Stimulated activated CD4-positive, alpha-beta T cell treated with anti-CD3 and anti-CD28 coated beads, Interleukin-1b, Interleukin-23, amount 100 ng/mL, for 48 hours (primary cell): ENCODE measurements around the gene MPPE1.
"Not testable (repeated sequence)": the region's sequence is repeated elsewhere in the genome, so short reads cannot be mapped to it uniquely, and the experiment has no call there.

ENCODE experiments used
- DNase-seq: peaks from one replicate; pipeline ENCODE4 v3.0.0-alpha.2; 2020

Gene MPPE1, protein sequence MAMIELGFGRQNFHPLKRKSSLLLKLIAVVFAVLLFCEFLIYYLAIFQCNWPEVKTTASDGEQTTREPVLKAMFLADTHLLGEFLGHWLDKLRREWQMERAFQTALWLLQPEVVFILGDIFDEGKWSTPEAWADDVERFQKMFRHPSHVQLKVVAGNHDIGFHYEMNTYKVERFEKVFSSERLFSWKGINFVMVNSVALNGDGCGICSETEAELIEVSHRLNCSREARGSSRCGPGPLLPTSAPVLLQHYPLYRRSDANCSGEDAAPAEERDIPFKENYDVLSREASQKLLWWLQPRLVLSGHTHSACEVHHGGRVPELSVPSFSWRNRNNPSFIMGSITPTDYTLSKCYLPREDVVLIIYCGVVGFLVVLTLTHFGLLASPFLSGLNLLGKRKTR

DNA sequence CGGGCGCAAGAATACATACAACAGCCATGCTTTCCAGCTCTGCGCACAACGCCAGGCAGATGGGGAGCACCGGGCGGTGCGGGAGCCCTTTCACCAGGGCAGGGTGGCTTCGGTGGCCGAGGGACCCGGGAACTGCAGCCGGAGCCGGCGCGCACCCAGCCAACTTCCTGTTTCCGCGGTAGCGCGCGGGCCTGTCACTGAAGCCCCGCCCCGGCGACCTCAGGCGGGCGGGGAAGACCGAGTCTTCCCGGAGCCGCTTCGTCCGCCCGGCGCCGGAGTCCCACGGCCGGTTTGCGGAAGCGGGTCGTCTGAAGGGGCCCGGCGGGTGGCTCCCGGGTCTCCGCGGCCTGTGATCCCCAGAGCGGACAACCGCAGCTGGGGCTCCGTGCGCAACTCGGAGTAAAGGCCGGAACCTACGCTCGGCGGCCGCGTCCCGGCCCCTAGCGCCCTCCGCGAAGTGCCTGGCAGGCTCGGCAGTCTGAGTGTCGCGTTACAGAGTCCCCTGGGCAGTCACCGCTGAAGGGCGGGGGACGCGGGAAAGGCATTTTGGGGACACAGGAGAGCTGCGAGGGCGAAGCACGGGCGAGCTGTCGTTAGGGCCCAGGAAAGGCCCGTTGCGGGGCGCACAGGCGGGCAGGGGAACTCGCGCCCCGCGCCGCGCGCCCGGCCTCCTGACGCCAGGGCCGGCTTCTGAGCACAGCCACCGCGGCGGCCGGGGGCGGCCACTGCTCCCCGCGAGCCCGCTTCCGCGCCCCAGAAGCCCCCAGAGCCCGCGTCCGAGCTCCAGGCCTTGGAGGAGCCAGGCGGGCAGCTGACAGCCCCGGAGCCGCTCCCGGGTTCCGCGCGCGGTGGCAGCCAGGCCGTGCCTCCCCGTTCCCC lies at the start of gene MPPE1:
MPPE1 (minus strand) TSS at position 136 of the 879 bp plus-strand sequence. CDS start 11,053 bp downstream, outside the sequence.
- DNase-seq, result peak; percentile 85

DNA sequence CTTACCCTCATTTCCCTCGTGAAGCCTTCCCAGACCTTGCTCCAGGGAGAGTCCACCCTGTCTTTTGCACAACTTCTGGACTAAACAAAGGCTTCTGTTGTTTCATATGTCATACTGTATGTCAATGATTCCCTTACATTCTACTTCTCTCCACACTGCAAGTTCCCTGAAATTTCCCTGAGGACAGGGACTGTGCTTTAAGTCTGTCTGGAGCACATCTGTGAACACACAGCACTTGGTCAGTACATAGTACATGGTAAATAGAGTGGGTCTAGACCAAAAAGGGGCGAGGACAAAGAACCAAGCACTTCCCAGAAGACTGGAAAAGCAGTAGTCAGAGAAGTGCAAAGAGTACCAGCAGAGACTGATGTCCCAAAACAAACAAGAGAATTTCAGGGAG lies 49.5 kb upstream of the MPPE1 start:
- DNase-seq, result no peak

DNA sequence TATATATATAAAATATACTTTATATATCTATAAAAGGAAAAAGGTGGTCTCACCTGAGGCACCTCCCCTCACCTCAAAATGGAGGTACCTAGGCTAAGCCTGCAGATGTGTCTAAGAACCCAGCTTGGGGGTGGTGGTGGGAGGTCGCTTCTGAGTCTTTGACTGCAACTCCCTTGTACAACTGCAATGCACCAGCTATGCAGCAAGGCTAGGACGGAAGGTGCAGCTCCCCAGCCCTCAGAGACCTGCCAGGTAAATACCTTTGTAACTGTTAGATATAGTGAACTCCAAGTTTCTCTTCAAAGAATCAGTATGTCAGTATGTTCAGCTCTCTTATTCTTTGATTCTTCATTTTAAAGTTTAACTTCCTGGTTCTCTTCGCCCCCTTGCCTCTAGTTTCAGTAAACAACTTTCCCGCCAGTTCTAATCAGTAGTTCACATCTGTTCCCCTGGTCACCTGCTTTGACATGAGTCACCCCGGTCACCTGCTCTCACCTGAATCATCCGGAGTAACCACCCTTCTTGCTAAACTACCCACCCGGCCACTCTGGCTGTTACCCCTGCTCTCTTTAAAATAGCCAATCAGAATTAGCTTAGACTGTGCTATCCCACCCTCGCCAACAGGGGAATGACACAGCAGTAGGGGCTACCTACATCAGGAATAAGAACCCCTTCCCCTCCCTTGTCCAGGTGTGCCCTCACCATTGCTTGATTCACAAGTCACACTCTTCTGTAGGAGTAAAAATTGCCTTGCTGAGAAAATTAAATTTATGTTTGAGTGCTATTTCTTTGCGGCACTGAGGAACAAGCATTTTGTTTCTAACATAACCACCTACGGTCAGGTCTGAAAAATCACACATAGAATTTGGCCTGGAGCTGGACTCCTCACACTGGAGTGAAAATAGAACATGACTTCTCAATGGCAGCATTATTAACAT lies 48.5 kb upstream of the MPPE1 start:
- DNase-seq, result no peak

DNA sequence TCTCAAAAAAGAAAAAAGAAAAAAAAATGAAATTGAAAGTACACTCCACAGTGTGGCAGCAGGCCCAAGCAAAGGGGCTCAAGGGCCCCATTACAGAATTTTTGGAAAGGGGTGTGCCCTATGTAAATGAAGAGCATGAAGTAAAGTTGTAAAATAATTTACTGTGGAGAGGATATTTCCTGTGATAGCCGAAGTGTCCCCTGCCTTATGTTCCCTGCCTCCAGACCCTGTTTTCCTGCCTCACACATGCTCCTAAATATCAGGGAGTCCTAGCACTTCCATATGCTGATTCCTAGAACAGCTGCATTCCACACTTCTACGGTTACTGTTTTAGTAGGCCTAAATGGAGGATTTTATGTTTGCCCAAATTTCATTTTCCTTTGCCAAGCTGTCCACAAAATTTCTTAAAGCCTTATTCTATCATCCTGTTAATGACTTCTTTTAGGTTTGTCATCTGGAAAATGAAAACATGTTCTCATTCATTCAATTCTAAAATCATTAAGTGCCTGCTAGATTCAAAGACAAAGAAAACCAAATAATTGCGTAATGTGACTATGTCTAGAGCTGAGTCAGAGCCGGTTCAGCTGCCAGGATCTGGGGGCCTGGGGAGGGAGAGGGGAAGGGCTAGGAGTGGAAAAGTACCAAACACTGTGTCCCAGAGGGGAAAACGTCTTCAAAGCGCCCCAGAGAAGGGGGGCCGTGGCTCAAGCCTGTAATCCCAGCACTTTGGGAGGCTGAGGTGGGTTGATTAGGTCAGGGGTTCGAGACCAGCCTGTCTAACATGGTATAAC lies 47.3 kb upstream of the MPPE1 start:
- DNase-seq, result no peak

DNA sequence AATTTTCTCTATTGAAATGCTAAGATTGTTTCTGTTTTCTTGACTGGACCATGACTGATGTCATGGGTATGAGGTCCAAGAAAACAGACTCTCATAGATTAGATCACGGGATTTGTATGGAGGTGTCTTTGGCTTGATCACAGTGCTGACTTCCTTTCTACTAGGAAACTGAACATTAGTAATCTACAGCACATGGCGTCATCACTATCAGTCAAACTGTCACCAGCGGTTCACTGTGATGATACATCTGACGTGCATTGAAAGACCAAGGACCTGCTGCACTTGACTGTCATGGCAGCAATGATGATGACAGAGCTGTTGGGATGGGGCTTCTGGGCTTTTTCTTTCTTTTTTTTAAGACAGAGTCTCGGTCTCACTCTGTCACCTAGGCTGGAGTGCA lies 45.0 kb upstream of the MPPE1 start:
- peak; percentile 10 for DNase-seq

DNA sequence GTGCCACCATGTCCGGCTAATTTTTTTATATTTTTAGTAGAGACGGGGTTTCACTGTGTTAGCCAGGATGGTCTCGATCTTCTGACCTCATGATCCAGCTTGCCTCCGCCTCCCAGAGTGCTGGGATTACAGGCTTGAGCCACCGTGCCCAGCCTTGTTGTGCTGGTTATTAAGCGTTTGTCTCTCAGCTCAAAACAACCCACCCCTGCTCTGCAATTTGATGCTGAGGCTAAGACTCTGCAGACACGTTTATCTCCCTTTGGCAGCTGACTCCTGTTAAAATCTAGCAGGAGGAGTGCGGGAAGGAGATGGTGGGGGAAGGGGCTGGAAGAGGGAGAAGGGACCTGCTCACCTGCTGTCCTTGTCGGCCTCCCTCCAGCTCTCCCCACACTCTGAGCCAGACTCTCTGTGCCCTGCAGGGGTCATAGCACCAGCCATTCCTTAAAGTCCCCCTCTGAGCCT lies 43.3 kb upstream of the MPPE1 start:
- DNase-seq, result no peak

DNA sequence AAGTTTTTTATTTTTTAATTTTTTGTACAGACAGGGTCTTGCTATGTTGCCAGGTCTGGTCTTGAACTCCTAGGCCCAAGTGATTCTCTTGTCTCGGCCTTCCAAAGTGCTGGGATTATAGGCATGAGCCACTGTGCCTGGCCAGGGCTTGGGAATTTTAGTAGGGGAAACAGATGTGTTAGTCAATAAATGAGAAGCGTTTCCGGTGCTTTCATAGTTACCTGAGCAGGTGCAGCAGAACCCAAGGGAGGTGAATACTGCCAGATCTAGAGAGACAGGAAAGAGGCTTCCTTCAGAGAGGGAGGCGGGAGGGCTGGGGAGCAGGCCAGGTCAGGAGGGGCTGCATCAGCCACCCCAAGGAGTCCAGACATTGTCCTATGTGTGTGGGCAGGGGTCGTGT lies 42.7 kb upstream of the MPPE1 start:
- no peak for DNase-seq

DNA sequence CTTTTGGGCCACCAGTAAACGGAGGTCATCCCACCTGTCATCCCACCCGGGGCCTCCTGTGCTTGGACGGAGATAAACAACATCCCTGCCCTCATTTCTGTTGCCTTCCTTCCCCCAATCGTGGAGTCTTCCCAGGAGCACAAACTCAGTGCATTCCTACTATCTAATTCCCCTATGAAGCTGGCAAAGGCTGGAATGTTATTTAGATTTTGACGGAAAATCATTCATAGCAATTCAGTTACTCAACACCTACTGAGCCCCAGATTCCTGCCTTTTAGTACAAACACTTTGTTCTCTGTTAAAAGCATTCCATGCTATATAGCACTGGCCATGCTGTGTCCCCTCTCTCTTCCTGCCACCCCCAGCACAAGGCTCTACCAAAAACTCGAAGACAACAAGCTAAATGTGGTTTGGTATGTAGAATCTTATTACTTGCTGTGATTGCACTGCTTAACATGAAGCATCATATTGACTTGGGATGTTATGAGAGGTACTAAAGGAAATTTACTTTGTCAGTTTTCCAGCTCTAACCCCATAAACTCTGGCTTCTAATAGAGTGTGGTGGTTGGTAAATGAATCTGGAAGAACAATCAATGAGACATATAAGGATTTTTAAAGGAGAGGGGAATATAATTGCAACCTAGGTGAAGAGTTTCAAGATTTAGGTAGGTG lies 40.9 kb upstream of the MPPE1 start:
- DNase-seq, result no peak

DNA sequence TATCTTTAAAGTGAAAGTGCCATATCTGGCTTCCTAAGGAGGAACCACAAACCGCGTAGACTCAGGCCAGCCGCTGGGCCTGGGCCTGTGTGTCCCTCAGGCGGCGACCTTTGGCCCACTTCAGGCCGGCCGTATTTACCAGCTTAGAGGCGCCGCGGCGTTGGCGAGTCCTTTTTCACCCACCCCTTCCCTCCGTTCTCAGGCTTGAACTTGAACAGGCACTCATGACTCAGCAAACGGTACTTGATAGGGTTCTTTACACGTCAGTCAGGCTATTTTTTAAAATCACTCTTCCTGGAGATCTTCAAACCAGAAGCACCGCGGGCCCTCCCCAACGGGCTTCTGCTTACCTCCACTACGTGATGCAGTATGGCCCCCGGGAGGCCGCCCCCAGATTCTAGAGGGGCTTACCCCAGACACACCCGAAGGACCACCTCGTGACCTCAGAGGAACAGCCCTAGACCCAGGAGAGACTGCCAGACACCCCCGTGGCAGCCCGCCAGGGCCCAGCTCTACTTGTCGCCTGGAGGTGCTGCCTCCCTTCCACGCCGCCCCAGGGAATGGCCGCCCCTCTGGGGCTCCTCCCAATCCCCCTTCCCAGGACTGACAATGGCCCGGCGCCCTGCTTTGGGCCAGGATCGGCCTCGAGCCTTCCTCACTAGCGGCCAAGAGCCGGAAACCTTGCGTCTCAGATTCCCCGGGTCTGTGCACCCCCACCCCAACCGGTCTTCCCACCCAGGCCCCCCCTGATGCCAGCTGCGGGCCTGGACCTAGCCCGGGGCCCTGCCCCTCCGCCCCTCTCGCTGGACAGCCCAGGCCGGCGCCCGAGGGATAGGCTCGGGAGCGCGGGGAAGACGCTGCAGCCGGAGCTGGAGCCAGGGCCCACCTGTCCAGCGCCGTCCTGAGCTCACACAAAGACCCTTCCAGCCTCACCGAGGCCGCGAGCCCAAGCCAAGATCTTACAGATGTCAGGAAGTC lies 39.4 kb upstream of the MPPE1 start:
- DNase-seq, result peak; percentile 69

DNA sequence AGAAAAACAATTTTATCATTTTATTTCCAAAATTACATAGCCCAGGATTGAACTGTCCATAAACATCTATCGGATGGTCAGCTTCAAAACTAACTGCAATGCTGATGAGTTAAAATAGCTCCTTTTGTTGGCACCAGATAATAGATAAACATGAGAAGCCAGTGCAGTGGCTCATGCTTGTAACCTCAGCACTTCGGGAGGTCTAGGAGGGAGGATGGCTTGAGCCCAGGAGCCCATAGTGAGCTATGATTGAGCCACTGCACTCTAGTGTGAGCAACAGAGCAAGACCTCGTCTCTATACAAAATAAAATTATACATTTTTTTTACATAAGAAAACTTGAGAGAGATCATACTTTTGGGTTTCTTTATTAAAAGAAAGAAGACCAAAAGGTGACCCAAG lies 38.6 kb upstream of the MPPE1 start:
- DNase-seq, result no peak

DNA sequence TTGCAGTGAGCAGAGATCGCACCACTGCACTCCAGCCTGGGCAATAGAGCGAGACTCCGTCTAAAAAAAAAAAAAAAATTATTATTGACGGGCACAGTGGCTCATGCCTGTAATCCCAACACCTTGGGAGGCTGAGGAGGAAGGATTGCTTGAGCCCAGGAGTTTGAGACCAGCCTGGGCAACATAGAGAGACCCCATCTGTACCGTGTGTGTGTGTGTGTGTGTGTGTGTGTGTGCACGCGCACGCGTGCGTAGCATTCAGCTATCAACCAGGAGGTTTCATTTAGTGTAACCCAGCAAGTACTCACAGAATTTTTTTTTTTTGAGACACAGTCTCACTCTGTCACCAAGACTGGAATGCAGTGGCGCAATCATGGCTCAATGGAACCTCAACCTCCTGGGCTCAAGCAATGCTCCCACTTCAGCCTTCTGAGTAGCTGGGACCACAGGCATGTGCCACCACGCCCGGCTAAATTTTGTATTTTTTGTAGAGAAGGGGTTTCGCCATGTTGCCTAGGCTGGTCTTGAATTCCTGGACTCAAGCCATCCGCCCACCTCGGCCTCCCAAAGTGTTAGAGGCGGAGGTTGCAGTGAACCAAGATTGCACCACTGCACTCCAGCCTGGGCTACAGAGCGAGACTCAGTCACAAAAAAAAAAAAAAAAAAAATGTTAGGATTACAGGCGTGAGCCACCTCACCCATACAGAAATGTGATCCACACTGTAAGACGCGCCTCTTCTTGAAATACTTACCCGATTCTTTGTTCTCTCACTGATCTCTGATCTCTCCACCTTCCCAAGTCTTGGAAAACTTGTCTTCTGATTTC lies 37.9 kb upstream of the MPPE1 start:
- not testable (repeated sequence) for DNase-seq

DNA sequence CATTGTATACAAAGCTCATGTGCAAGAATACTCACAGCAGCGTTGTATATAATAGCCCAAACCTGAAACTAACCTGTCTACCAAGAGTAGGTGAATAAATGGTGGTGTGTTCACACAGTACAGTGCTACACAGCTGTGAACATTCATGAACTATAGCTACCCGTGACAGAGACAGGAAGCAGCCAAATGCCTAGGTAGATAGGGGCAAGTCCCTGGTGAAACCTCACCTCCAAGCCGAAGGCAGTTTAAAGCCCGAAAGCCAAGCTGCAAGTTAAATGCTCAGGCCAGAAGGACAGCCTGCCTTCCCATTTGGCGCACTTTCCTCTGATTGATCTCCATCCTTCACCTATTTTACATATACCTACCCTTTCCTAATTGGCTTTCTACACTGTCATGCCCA lies 36.7 kb upstream of the MPPE1 start:
- DNase-seq, result no peak

DNA sequence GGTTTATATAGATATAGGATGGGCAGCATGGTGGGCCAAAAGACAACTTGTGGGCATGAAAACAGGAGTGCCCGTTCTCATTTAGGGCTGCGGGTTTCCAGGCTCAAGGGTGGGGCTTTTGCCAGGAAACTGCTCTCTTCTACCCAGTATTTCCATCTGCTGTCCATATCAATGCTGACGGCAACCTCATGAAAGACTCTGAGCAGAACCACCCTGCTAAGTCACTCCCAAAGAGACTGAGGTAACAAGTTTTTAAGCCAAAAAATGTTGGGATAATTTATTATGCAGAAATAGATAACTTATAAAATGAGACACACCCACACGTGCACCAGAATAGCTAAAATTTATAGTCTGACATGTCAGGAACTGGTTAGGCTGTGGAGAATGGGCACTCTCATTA lies 36.1 kb upstream of the MPPE1 start:
- DNase-seq, result no peak

DNA sequence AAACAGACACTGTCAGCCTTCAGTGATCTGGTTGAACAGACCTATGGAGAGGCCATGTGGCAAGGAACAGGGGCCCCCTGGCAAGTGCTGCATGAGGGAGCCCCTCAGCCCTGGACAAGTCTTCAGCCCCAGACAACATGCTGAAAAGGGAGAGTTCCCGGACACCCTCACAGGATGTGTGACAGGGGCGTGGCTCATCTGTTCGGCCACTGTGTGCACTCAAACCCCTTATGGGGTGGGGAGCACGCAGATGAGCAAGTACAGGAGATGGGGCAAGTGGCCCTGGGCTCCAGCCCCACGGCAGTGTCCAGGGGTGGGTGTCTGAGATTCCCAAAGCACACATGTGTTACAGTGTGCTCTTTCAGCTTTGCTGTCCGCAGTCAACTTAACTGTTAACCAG lies 35.4 kb upstream of the MPPE1 start:
- DNase-seq, result no peak

DNA sequence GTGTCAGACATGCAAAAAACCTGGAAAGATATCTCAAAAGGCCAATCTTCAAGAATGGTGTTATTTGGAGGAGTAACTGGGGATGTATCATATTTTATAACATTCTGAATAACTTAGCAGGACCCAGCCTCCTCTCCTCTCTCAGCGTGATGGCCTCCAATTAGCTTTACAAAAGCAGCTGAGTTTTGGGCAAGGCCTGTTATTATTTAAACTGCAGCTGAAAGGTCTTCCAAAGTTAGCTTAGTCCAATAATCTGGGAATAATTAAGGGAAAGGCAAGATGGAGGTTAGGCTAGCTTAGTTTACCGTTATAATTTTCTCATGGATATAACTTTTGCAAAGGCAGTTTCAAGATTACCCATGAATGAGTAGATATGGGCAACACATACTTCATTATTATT lies 32.8 kb upstream of the MPPE1 start:
- DNase-seq, result no peak

DNA sequence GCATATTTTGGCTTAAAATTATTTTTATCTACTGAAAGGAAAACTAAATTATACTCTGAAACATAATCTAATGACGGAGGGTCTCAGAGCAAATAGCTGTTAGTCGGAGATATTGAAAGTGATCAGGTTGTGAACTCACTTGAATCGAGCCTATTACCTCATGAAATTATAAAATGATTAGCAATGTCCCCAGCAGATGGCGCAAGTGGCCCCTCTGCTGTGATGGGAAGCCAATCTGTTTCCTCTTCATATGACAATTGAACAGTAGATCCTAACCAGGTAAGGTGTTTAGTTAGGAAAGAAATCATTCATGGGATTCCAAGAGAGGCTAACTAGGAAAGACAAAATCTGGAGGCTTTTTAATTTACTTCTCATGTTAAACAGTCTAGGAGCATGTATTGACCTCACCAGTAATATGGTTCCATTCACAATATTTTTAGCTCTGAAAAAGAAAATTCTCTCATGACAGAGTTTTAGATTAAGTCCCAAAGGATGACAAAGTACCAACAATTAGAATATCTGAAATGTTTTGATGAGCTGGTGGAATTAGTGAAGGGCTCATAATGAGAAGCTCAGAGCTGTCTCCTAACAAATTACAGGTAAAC lies 29.9 kb upstream of the MPPE1 start:
- DNase-seq, result peak; percentile 60

DNA sequence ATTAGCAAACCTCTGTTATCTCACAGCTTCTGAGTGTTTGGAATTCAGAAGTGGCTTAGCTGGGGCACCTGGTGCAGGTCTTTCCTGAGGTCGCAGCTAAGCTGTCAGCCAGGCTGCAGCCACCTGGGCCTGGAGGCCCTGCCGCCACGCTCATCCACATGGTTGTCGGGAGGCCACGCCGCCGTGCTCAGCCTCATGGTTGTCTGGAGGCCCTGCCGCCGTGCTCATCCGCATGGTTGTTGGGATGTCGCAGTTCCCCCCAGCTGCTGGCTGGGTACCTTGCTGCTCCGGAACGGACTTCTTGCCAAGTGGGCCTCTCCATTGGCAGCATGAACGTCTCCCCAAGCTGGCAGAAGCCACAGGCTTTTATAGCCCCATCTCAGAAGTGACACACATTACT lies 24.3 kb upstream of the MPPE1 start:
- DNase-seq, result no peak

DNA sequence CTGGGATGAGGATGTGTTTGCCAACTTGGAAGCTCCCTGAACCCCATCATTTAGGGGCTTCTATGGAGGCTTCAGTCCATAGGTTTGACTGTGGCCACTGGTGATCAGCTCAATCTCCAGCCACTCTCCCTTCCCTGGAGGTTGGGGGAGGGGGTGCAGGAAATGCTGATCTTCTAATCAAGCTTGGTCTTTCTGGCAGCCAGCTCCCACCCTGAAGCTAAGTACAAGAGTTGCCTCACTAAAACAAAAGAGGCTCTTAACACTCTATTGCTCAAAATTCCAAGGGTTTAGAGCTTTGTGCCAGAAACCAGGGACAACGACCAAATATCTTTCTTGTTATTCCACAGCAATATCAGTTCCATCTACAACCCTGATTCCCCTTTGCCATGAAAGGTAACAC lies 19.4 kb upstream of the MPPE1 start:
- DNase-seq, result no peak
